Left hindlimb (tissue), 1 donor: Measurements from ENCODE around the gene NDOR1.

Source experiments
- DNase-seq: peaks from one replicate; pipeline ENCODE4 v3.0.0-alpha.2; 2018

NDOR1 gene

DNA sequence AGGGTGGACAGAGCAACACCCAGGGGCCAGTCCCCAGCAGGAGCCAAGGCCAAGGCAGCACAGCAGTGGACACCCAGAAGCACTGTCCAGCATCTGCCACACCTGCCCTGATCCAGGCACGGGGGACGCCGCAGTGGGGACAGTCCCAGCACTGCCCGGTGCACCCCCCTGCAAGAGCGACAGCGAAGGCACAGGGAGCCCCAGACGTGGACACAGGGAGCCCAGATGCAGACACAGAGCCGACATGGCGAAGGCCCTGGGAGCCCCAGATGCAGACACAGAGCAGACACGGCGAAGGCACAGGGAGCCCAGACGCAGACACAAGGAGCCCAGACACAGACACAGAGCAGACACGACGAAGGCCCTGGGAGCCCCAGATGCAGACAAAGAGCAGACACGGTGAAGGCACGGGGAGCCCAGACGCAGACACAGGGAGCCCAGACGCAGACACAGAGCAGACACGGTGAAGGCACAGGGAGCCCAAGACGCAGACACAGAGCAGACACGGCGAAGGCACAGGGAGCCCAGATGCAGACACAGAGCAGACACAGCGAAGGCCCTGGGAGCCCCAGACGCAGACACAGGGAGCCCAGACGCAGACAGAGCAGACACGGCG, 21.4 kb upstream of the NDOR1 start:
- no peak for DNase-seq

GRCh38 chr9:137184881-137185660, 20.4 kb upstream of the NDOR1 start:
- no peak for DNase-seq

- no peak for DNase-seq
These were observed 19.6 kb upstream of the NDOR1 start for GRCh38 chr9:137185921-137186320.

- no peak for DNase-seq
These were observed 19.1 kb upstream of the NDOR1 start for GRCh38 chr9:137186385-137186784.

DNA sequence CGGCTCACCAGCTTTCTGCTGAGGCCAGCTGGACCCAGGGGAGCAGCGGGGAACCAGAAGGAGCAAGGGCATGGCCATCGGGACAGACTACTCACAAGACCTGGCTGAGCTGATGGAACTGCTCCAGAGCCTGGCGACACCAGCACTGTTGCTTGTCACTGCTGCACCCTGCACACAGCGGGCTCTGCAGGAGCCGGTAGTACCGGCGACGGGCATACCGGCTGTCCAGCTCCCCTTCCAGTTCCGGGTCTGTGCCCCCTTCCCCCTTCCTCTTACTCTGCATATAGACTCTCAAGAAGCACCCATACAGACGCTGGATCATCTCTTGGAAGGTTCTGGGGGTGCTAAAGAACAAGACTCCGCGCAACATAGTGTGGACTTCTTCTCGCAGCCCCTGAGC, 18.1 kb upstream of the NDOR1 start:
- no peak for DNase-seq

GRCh38 chr9:137188086-137188489, 17.4 kb upstream of the NDOR1 start:
- DNase-seq, result no peak

DNA sequence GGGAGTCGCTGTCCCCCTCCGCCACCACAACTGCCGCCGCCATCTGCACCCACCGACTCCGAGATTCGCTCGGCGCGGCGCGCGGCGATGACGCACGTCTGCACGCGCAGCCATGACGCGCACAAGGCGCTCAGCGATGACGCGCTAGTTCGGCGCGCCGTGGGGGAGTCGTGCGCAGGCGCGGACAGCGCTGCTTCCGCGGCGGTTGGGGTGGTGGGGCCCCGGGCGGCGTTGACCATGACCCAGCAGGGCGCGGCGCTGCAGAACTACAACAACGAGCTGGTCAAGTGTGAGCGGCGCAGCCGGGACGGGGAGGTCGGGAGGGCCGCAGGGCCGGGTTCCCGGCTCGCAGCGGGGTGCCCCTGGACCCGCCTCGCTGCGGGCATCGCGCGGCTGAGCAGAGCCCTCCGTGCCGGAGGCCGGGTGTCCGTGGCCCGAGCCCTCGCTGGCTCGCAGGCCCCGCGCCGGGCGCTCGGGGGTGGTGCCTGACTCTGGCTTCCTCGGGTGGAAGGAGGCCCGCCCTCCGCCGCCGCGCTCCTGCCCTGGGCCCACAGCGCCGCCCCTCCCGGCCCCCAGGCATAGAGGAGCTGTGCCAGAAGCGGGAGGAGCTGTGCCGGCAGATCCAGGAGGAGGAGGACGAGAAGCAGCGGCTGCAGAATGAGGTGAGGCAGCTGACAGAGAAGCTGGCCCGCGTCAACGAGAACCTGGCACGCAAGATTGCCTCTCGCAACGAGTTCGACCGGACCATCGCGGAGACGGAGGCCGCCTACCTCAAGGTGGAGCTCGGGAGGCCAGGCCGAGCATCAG, 16.8 kb upstream of the NDOR1 start, which contains the start of the genes ANAPC2 and SSNA1:
TSS of gene ANAPC2 (minus strand) at position 71 of the 807 bp plus-strand sequence. CDS start at position 43, 28 bp downstream.
TSS of gene SSNA1 (plus strand) at position 187 of the 807 bp plus-strand sequence. CDS start at position 238, 51 bp downstream.
- DNase-seq, result peak; percentile 95

- DNase-seq, result no peak
These were observed 15.9 kb upstream of the NDOR1 start for GRCh38 chr9:137189297-137190295.

GRCh38 chr9:137190315-137190856, 15.1 kb upstream of the NDOR1 start:
- DNase-seq, result no peak

DNA sequence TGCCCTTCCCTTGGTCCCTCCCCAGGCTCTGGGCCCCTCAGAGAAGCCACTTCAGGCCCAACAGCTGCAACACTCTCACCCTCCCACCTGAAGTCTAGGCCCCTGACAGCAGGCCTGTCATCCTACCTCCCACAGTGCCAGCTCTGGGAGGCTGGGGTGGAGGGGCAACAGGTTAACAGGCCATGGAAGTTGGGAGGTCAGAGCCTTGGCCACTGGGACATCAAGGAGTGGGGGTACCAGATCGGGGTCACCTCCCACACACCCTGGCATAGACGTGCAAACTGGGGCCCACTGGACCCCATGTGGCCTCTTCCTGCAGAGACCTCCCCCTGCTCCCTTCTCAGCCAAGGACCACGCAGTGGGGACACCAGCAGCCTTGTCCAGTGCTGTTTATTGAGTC, 14.3 kb upstream of the NDOR1 start:
- DNase-seq, result no peak

GRCh38 chr9:137191691-137192447, 13.6 kb upstream of the NDOR1 start:
- no peak for DNase-seq

DNA sequence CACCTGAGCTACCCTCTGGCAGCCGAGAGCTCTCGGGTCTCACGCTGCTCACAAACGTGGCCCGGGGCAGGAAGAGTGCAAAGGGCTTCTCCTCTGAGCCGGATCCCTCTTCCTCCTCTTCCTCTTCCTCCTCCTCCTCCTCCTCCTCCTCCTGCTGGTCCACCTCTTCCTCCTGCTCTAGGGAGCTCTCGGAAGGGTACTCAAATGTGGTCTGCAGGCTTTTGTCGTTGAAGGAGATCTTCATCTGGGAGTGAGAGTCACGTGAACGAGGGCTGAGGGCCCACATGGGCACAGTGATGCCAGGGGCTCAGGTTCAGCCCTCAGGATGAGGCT, 13.1 kb upstream of the NDOR1 start:
- DNase-seq, result no peak

DNA sequence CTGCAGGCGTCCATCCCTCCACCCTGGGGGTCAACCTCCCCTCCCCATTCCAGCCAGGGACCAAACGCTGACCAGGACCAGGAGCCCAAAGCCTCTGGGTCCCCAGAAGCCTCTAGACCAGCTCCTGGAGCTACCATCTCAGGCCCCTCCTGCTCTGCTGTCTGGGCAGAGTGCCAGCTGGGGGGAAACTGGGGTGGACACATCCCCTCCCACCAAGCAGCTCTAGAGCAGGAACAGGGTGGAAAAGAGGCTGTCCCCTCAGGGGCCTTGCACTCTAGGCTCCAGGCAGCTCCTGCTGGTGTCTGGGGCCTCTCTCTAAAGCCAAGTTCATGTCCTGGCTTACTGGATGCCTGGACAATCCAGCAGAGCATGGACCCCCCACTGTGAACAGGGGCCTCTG, 12.6 kb upstream of the NDOR1 start:
- DNase-seq, result no peak

DNA sequence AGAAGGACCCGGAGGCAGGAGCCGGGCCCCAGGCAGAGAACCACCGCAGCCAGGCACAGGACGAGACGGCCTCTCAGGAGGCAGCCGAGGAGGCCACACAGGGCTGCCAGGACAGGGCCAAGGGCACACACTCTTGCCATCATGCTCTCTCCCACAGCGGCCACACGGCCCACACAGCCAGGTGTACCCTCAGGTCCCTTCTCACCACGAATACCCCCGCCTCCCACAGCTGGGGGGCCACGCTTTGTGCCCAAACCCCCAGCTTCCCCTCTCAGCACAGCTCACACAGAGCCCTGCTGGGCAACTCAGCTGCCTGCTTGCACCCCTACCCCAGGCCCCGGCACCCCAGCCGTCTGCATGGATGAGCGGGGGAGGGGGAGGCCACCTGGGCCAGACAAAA, 11.7 kb upstream of the NDOR1 start:
- no peak for DNase-seq

- DNase-seq, result no peak
These were observed 11.1 kb upstream of the NDOR1 start for GRCh38 chr9:137194388-137194787.

DNA sequence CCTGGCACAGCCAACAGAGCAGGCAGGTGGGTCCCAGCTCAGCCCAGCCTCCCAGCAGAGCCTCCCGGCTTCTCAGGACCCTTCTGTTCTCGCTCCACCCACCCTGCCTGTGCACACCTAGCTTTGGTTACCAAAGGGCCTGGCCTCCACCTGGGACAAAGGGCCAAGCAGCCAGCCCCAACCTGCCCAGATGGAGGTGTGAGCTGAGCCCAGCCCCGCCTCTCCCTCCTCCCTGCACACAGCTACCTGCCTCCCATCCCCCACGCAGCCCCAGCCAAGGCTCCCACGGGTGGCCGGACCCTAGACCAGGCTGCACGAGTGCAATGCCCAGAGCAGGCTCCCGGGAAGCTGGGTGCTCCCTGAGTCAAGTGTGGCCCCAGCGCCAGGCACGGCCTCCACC, 10.6 kb upstream of the NDOR1 start:
- no peak for DNase-seq

GRCh38 chr9:137195525-137196220, 9.8 kb upstream of the NDOR1 start:
- DNase-seq, result no peak

DNA sequence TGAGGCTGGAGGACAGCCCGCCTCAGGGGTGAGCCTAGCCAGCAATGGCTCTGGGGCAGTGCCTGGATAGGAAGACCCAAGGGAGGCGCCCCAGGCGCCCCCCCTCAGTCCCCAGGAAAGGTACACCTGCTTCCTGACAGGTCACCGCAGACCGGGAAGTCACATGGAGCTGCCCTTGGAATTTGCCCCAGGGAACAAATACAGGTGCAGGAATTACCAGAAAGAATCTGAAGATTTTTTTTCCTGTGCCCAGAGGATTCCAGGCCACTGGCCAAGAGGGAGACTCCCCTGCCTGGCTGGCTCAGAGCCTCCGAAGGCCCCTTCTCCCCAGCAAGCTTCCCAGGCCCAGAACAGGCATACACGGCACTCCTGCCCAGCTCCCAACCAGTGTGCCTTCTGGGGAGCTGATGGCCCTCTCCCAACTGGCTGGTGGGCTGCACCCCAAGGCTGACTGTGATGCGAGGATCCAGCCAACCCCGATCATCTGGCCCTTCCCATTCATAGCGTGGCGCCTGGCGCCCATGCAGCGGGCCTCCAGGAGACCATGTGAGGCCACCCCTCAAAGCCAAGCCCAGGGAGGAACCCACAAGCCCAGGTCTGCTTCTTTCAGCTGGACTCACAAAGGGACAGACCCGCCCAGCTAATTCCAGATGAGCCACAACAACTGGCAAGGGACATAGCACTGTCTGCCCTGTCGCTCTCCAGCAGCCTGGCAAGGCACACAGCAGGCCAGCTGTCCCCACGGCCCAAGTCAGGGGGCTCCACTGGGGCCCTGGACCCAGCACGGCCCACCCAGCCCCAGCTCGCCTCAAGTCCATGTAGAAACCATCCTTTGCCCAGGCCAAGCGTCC, 7.2 kb upstream of the NDOR1 start:
- DNase-seq, result no peak

DNA sequence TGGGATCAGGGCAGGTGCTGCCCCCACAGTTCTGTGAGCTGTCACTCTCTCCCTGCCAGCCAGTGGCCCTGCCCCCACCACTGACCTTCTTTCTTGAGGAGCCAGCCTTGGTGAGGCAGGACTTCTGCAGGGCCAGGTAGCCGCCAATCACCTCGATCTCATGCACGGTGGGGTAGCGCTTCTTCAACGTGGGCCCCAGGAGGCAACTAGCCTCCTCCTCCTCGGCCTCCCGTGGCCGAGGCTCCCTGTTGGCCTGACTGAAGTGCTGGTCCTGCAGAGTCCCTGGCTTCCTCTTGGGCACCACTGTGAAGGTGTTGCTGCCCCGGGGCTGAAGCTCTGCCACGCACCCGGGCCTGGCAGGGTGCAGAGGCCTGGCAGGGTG, 6.6 kb upstream of the NDOR1 start:
- DNase-seq, result no peak
